IMR-90 (cell line): Measurements from ENCODE around the gene RXRG.

Experiments used
- BHLHE40 ChIP-seq: fragments of 150-350 bp; IDR thresholded peaks from 2 replicates; pipeline ENCODE4 v1.6.1; 2016; ENCODE audit warnings: mild to moderate bottlenecking, low read depth, low read length
- CEBPB ChIP-seq: IDR thresholded peaks from 2 replicates; pipeline ENCODE4 v1.6.1; 2012; ENCODE audit warnings: low read depth, low read length, improper control_type of control experiment
- POLR2A ChIP-seq: IDR thresholded peaks from 2 replicates; pipeline ENCODE4 v1.6.1; 2012; ENCODE audit warnings: mild to moderate bottlenecking, low read depth, low read length
- SMC3 ChIP-seq: fragments of 150-350 bp; IDR thresholded peaks from 2 replicates; pipeline ENCODE4 v1.6.1; 2016; ENCODE audit warnings: low read depth, mild to moderate bottlenecking, antibody characterized with exemption, low read length, moderate library complexity
- TF ChIP-seq, protein P1 (sequence below): conservative IDR thresholded peaks from 2 replicates; pipeline ENCODE4 v1.5.1; 2012; ENCODE audit warnings: mild to moderate bottlenecking, low read depth, low read length, improper control_type of control experiment
- TF ChIP-seq, protein P2 (sequence below): fragments of 150-350 bp; IDR thresholded peaks from 2 replicates; pipeline ENCODE4 v1.6.1; 2017; ENCODE audit warnings: mild to moderate bottlenecking, antibody characterized with exemption, low read length, low read depth

DNA sequence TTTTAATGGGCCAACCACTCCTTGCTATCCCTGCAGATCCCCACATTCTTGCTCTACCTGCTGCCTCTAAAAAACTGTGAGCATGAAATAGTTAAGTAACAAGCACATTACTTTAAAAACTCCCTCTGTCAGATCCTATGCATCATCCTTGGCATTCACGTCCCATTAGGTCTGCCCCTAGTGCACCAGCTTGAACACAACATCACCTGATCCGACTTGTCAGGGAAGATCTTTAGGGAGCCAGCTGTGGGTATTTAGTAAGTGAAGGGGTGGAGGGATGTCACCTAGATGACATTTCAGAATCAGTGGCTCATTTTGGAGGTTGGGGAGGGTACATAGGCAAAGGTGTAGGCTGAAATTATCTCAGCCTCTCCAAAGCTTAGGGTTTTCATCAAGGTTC lies 33.5 kb downstream of the RXRG start:
- TF ChIP-seq POLR2A (no peak), BHLHE40 (no peak), SMC3 (no peak), CEBPB (no peak)
- TF ChIP-seq, protein P1, sequence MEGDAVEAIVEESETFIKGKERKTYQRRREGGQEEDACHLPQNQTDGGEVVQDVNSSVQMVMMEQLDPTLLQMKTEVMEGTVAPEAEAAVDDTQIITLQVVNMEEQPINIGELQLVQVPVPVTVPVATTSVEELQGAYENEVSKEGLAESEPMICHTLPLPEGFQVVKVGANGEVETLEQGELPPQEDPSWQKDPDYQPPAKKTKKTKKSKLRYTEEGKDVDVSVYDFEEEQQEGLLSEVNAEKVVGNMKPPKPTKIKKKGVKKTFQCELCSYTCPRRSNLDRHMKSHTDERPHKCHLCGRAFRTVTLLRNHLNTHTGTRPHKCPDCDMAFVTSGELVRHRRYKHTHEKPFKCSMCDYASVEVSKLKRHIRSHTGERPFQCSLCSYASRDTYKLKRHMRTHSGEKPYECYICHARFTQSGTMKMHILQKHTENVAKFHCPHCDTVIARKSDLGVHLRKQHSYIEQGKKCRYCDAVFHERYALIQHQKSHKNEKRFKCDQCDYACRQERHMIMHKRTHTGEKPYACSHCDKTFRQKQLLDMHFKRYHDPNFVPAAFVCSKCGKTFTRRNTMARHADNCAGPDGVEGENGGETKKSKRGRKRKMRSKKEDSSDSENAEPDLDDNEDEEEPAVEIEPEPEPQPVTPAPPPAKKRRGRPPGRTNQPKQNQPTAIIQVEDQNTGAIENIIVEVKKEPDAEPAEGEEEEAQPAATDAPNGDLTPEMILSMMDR: no peak
- TF ChIP-seq, protein P2, sequence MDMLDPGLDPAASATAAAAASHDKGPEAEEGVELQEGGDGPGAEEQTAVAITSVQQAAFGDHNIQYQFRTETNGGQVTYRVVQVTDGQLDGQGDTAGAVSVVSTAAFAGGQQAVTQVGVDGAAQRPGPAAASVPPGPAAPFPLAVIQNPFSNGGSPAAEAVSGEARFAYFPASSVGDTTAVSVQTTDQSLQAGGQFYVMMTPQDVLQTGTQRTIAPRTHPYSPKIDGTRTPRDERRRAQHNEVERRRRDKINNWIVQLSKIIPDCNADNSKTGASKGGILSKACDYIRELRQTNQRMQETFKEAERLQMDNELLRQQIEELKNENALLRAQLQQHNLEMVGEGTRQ: no peak
